DND-41 (cell line): Measurements from ENCODE around the gene ST3GAL4.

Experiments used
- ATAC-seq: fragments of 200-7000 bp; cut with Tn5 transposase; 3 replicates; pipeline ENCODE4 v1.9.1; 2021; ENCODE audit warnings: low read depth; ENCODE audit not compliant: insufficient read depth
- DNase-seq: peaks from one replicate; pipeline ENCODE4 v3.0.0-alpha.2; 2020
- H2AFZ ChIP-seq: 2 replicates; pipeline ENCODE4 v1.6.0; 2012; ENCODE audit warnings: low read depth, low read length
- H3K27ac ChIP-seq: 2 replicates; pipeline ENCODE4 v1.5.1; 2012; ENCODE audit warnings: low read length, inconsistent platforms
- H3K27me3 ChIP-seq: fragments of 200-600 bp; sonication (generic); 2 replicates; pipeline ENCODE4 v1.6.0; 2012; ENCODE audit warnings: low read length, mild to moderate bottlenecking, inconsistent platforms; ENCODE audit not compliant: insufficient read depth, poor library complexity
- H3K36me3 ChIP-seq: 2 replicates; pipeline ENCODE4 v1.5.1; 2012; ENCODE audit warnings: low read length, inconsistent platforms; ENCODE audit not compliant: insufficient read depth
- H3K4me1 ChIP-seq: 2 replicates; pipeline ENCODE4 v1.5.1; 2012; ENCODE audit warnings: mild to moderate bottlenecking, low read length; ENCODE audit not compliant: insufficient read depth
- H3K4me2 ChIP-seq: 2 replicates; pipeline ENCODE4 v1.6.0; 2012; ENCODE audit warnings: mild to moderate bottlenecking, moderate library complexity, low read length, inconsistent platforms; ENCODE audit not compliant: insufficient read depth
- H3K4me3 ChIP-seq, 2 experiments: fragments of 200-600 bp in 1 of 2; shearing (Covaris generic) in 1 of 2; 2 replicates each; pipeline ENCODE4 v1.5.1; 2012 to 2016; ENCODE audit warnings: inconsistent platforms in 2 of 2, low read length in 2 of 2, mild to moderate bottlenecking in 2 of 2, low read depth in 1 of 2, moderate library complexity in 1 of 2
- H3K79me2 ChIP-seq: 2 replicates; pipeline ENCODE4 v1.6.0; 2012; ENCODE audit warnings: low read length, inconsistent platforms; ENCODE audit not compliant: insufficient read depth
- H3K9ac ChIP-seq: 2 replicates; pipeline ENCODE4 v1.6.0; 2012; ENCODE audit warnings: low read depth, mild to moderate bottlenecking, inconsistent platforms, low read length, moderate library complexity
- H3K9me3 ChIP-seq: 2 replicates; pipeline ENCODE4 v1.5.1; 2012; ENCODE audit warnings: low read length, moderate library complexity, mild to moderate bottlenecking, inconsistent platforms; ENCODE audit not compliant: insufficient read depth, severe bottlenecking
- H4K20me1 ChIP-seq: 2 replicates; pipeline ENCODE4 v1.6.0; 2012; ENCODE audit warnings: low read length; ENCODE audit not compliant: insufficient read depth
- CTCF ChIP-seq: IDR thresholded peaks from 2 replicates; pipeline ENCODE4 v1.5.1; 2012; ENCODE audit warnings: borderline replicate concordance, low read length, moderate library complexity, mild to moderate bottlenecking; ENCODE audit not compliant: poor library complexity, severe bottlenecking; ENCODE audit errors: extremely low read depth
- EZH2 ChIP-seq: IDR thresholded peaks from 3 replicates; pipeline ENCODE4 v1.6.1; 2012; ENCODE audit warnings: borderline replicate concordance, low read depth, mild to moderate bottlenecking, moderate library complexity, low read length, inconsistent platforms; ENCODE audit not compliant: severe bottlenecking

ST3GAL4 gene

GRCh38 chr11:126357055-126357962 lies 1.8 kb downstream of the ST3GAL4 start:
- Histone ChIP-seq H3K36me3 (peaks cover 8% of the 10 kb centered on the region), H3K4me3 (peak overlapping the region in 1 of 2 experiments; percentile 75; a peak in 2 of 4 replicates), H3K9ac (peak overlapping the region; percentile 89), H3K4me1 (peaks cover 58% of the 10 kb centered on the region), H2AFZ (no peak overlapping the region), H3K79me2 (peaks cover 82% of the 10 kb centered on the region), H3K27me3 (no peaks in the 10 kb centered on the region), H3K4me2 (peak overlapping the region; percentile 96), H3K9me3 (no peaks in the 10 kb centered on the region), H3K27ac (peak overlapping the region; percentile 39), H4K20me1 (peaks cover 32% of the 10 kb centered on the region)
- ATAC-seq (no peak), DNase-seq (no peak)
- TF ChIP-seq CTCF (no peak), EZH2 (no peak)

GRCh38 chr11:126357969-126358762 lies 2.7 kb downstream of the ST3GAL4 start:
- no peaks in the 10 kb centered on the region for H3K27me3 ChIP-seq
- ATAC-seq (no peak), DNase-seq (no peak)
- no peak overlapping the region for H3K27ac ChIP-seq
- H3K4me2 ChIP-seq, result peak overlapping the region; percentile 96; the same call in 1 of the 2 replicates
- H3K4me1 ChIP-seq, result peaks cover 49% of the 10 kb centered on the region
- peaks cover 81% of the 10 kb centered on the region for H3K79me2 ChIP-seq
- H3K36me3 ChIP-seq, result peaks cover 3% of the 10 kb centered on the region
- H3K4me3 ChIP-seq, result no peak overlapping the region
- TF ChIP-seq CTCF (no peak), EZH2 (no peak)
- H2AFZ ChIP-seq, result no peak overlapping the region
- no peaks in the 10 kb centered on the region for H3K9me3 ChIP-seq
- peaks cover 34% of the 10 kb centered on the region for H4K20me1 ChIP-seq
- H3K9ac ChIP-seq, result no peak overlapping the region; the same call in 1 of the 2 replicates

GRCh38 chr11:126358763-126359160 lies 3.3 kb downstream of the ST3GAL4 start:
- Histone ChIP-seq H4K20me1 (peaks cover 37% of the 10 kb centered on the region), H2AFZ (no peak overlapping the region), H3K4me1 (peaks cover 43% of the 10 kb centered on the region), H3K4me2 (peak overlapping the region; percentile 96; the same call in 1 of the 2 replicates), H3K36me3 (peaks cover 5% of the 10 kb centered on the region), H3K27ac (no peak overlapping the region), H3K79me2 (peaks cover 78% of the 10 kb centered on the region), H3K9me3 (no peaks in the 10 kb centered on the region), H3K4me3 (no peak overlapping the region), H3K27me3 (no peaks in the 10 kb centered on the region), H3K9ac (no peak overlapping the region)
- ATAC-seq (no peak), DNase-seq (no peak)
- TF ChIP-seq EZH2 (no peak), CTCF (no peak)
